Measurements from ENCODE around the gene MAD1L1.

Gene MAD1L1

DNA sequence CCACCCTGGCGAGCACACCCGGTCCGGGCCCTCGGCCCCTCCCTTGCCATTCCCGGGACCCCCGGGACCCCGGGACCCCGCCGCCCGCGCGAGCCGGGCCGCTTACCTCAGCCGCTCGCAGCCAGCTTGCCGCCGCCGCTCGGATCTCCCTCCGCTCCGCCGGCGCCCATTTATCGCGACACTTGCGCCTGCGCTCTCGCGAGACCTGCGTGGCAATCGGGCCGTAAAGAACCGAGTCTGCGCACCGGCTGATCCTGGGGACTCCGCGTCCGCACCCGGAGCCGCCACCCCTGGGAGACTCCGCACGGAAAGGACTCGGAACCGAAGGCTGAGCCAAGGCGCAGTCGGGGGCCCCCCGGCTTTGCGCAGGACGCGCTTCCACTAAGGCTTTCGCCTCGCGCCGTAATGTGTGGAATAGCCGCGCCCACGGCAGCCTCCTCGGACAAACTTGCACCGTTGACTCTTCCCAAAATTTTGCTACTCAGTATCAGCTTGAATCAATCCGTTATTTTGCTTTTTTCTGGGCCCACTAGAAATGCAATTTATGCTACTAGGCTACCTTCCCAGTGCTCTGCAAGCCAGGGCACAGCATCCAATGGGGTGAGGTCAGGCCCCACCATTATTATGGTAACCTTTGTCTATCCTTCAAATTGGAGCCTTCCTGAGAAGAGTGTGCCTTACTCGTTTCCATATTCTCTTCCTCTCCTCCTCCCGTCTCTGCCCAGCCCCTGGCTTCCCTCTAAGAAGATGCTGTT is at the start of gene MAD1L1:
Gene MAD1L1 (minus strand): TSS at position 180 of the 755 bp plus-strand sequence. CDS start 2,812 bp downstream, outside the sequence.
- H3K79me2 ChIP-seq (ENCODE audit: insufficient read depth, low read length), result peaks cover 48% of the 10 kb centered on the region
- no peaks in the 10 kb centered on the region for H3K27me3 ChIP-seq (ENCODE audit: low read length)

DNA sequence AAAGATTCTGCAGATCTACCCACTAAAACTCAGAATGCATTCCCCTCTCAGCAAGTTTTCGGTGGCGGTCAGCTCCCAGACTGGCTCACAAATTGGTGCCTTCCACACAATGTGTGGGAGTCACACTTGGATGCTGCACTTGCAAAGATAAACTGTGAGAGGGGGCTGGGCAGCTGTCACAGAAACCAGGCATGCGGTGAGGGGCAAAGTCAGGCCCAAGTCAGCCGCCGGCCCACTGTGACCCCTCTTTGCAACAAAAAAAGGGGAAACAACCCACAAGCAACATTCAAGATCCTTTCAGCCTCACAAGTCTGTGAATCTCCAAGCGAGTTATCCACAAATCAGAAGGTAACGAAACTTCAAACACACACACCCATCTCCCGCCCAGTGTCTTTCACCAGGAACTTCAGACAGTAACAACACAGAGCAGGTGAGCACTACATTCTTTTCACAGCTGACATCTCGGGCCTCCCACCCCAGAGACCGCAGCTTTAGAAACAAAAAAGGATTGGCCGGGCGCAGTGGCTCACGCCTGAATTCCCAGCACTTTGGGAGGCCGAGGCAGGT is 49.5 kb upstream of the MAD1L1 start:
- Histone ChIP-seq H3K4me3 (ENCODE audit: insufficient read depth, low read length, poor library complexity, severe bottlenecking) (no peak overlapping the region), H3K79me2 (ENCODE audit: insufficient read depth, low read length) (peaks cover 49% of the 10 kb centered on the region), H4K20me1 (ENCODE audit: low read depth, low read length) (no peaks in the 10 kb centered on the region), H3K36me3 (ENCODE audit: low read length) (no peaks in the 10 kb centered on the region), H3K4me2 (ENCODE audit: low read depth, low read length, poor library complexity, severe bottlenecking) (no peak overlapping the region), H3K9me2 (replicated peaks; ENCODE audit: insufficient read depth, low read length) (no peaks in the 10 kb centered on the region), H3K27ac (ENCODE audit: low read depth, low read length) (no peak overlapping the region), H3F3A (ENCODE audit: insufficient read depth) (peaks cover 7% of the 10 kb centered on the region; the same call in 1 of the 2 replicates), H3K27me3 (ENCODE audit: low read length) (no peaks in the 10 kb centered on the region), H2AFZ (ENCODE audit: low read depth, low read length, severe bottlenecking) (no peak overlapping the region), H3K9me3 (ENCODE audit: insufficient read depth, low read length) (no peaks in the 10 kb centered on the region), H3K9ac (ENCODE audit: low read length) (no peak overlapping the region)
- TF ChIP-seq, protein P1, sequence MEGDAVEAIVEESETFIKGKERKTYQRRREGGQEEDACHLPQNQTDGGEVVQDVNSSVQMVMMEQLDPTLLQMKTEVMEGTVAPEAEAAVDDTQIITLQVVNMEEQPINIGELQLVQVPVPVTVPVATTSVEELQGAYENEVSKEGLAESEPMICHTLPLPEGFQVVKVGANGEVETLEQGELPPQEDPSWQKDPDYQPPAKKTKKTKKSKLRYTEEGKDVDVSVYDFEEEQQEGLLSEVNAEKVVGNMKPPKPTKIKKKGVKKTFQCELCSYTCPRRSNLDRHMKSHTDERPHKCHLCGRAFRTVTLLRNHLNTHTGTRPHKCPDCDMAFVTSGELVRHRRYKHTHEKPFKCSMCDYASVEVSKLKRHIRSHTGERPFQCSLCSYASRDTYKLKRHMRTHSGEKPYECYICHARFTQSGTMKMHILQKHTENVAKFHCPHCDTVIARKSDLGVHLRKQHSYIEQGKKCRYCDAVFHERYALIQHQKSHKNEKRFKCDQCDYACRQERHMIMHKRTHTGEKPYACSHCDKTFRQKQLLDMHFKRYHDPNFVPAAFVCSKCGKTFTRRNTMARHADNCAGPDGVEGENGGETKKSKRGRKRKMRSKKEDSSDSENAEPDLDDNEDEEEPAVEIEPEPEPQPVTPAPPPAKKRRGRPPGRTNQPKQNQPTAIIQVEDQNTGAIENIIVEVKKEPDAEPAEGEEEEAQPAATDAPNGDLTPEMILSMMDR (IDR thresholded peaks at IDR 0.05; ENCODE audit: insufficient read depth, low read length, poor library complexity, severe bottlenecking), result no peak

More for the DNA sequence above, at the start of gene MAD1L1:
- Histone ChIP-seq H3K27ac (ENCODE audit: low read depth, low read length) (peak within 1 kb of the TSS; percentile 39), H3K9me3 (ENCODE audit: insufficient read depth, low read length) (no peaks in the 10 kb centered on the region), H2AFZ (ENCODE audit: low read depth, low read length, severe bottlenecking) (peak within 1 kb of the TSS; percentile 41), H3K9ac (ENCODE audit: low read length) (peak within 1 kb of the TSS; percentile 97), H4K20me1 (ENCODE audit: low read depth, low read length) (no peaks in the 10 kb centered on the region), H3K4me2 (ENCODE audit: low read depth, low read length, poor library complexity, severe bottlenecking) (peak within 1 kb of the TSS; percentile 85), H3K4me3 (ENCODE audit: insufficient read depth, low read length, poor library complexity, severe bottlenecking) (peak within 1 kb of the TSS; percentile 89), H3F3A (ENCODE audit: insufficient read depth) (peaks cover 33% of the 10 kb centered on the region), H3K9me2 (replicated peaks; ENCODE audit: insufficient read depth, low read length) (no peaks in the 10 kb centered on the region), H3K36me3 (ENCODE audit: low read length) (peaks cover 6% of the 10 kb centered on the region; the same call in 1 of the 2 replicates)
- TF ChIP-seq, protein P1 (IDR thresholded peaks at IDR 0.05; ENCODE audit: insufficient read depth, low read length, poor library complexity, severe bottlenecking), result no peak
- TF ChIP-seq EZH2phosphoT487 (conservative IDR thresholded peaks at IDR 0.05; ENCODE audit: low read length), result no peak

DNA sequence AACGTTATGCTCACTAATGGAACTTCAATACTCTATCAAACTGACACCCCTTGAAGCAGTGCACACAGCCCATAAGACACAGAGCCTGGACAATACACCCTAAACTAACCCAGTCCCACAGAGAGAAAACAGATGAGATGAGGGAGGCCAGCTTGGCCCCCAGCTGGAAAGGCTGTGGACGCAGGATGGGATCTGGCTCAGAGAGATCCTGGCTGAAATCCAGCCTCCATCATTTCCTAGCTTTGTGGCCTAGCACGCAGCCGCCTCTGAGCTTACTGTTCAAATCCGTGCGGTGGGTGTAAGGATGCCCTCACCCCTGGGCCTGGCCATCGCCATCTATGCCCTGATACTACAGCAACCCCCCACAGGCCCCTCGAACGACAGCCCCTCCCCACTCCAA is 48.8 kb upstream of the MAD1L1 start:
- H3K9ac ChIP-seq (ENCODE audit: low read length), result no peak overlapping the region
- H3K9me3 ChIP-seq (ENCODE audit: insufficient read depth, low read length), result no peaks in the 10 kb centered on the region

More for the DNA sequence above, 48.8 kb upstream of the MAD1L1 start:
- no peak overlapping the region for H3K4me2 ChIP-seq (ENCODE audit: low read depth, low read length, poor library complexity, severe bottlenecking)
- H4K20me1 ChIP-seq (ENCODE audit: low read depth, low read length), result no peaks in the 10 kb centered on the region; the same call in 1 of the 2 replicates
- TF ChIP-seq EZH2phosphoT487 (conservative IDR thresholded peaks at IDR 0.05; ENCODE audit: low read length), result no peak
- TF ChIP-seq, protein P1 (IDR thresholded peaks at IDR 0.05; ENCODE audit: insufficient read depth, low read length, poor library complexity, severe bottlenecking), result no peak
- H3F3A ChIP-seq (ENCODE audit: insufficient read depth), result peaks cover 7% of the 10 kb centered on the region; the same call in 1 of the 2 replicates
- H3K27ac ChIP-seq (ENCODE audit: low read depth, low read length), result no peak overlapping the region
- peaks cover 46% of the 10 kb centered on the region for H3K79me2 ChIP-seq (ENCODE audit: insufficient read depth, low read length)
- no peaks in the 10 kb centered on the region for H3K9me2 ChIP-seq (replicated peaks; ENCODE audit: insufficient read depth, low read length)
- no peaks in the 10 kb centered on the region for H3K36me3 ChIP-seq (ENCODE audit: low read length)
- H2AFZ ChIP-seq (ENCODE audit: low read depth, low read length, severe bottlenecking), result no peak overlapping the region
- H3K4me3 ChIP-seq (ENCODE audit: insufficient read depth, low read length, poor library complexity, severe bottlenecking), result no peak overlapping the region
- H3K27me3 ChIP-seq (ENCODE audit: low read length), result no peaks in the 10 kb centered on the region
